Measurements from ENCODE around the gene ARHGAP35.

DNA sequence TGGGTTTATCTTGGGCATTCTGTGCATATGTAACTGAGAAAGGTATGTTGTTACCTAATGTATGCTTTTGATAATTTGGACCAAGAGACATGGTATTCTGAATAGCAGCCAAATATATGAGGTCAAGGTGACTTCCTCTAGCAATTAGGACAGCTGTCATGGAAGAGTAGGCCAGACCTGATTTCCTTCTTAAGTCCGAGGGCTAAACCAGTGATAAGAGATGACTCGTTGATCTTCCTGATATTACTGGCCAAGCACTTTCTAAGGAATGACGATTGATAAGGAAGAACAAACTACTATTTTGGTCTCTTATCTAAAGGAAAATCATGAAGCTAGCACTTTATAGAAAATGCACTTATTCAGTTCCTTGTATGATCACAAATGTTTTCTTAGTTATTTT, 42.7 kb downstream of the ARHGAP35 start:
- TF ChIP-seq, protein P1, sequence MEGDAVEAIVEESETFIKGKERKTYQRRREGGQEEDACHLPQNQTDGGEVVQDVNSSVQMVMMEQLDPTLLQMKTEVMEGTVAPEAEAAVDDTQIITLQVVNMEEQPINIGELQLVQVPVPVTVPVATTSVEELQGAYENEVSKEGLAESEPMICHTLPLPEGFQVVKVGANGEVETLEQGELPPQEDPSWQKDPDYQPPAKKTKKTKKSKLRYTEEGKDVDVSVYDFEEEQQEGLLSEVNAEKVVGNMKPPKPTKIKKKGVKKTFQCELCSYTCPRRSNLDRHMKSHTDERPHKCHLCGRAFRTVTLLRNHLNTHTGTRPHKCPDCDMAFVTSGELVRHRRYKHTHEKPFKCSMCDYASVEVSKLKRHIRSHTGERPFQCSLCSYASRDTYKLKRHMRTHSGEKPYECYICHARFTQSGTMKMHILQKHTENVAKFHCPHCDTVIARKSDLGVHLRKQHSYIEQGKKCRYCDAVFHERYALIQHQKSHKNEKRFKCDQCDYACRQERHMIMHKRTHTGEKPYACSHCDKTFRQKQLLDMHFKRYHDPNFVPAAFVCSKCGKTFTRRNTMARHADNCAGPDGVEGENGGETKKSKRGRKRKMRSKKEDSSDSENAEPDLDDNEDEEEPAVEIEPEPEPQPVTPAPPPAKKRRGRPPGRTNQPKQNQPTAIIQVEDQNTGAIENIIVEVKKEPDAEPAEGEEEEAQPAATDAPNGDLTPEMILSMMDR (IDR thresholded peaks at IDR 0.05), result no peak
- no peak for TF ChIP-seq EP300 (IDR thresholded peaks at IDR 0.05)

Data from ovary (tissue), 3 donors.